ENCODE measurements around the gene RNF40.

DNA sequence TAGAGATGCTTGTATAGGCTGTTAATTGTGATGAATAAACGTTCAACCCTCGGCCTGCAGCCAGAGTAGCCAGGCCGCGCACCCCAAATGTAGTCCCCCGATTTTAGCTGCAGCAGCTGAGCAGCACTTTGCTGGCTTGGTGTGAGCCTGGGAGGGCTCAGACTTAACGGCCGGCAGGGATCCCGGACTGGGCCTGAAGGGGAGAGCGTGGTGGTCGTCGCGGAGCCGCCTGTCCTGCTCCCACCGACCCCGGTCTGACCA is 12.9 kb downstream of the RNF40 start:
- no peak for TF ChIP-seq EZH2 (IDR thresholded peaks at IDR 0.05; ENCODE audit: borderline replicate concordance, low read depth, low read length, severe bottlenecking)
- TF ChIP-seq, protein P1, sequence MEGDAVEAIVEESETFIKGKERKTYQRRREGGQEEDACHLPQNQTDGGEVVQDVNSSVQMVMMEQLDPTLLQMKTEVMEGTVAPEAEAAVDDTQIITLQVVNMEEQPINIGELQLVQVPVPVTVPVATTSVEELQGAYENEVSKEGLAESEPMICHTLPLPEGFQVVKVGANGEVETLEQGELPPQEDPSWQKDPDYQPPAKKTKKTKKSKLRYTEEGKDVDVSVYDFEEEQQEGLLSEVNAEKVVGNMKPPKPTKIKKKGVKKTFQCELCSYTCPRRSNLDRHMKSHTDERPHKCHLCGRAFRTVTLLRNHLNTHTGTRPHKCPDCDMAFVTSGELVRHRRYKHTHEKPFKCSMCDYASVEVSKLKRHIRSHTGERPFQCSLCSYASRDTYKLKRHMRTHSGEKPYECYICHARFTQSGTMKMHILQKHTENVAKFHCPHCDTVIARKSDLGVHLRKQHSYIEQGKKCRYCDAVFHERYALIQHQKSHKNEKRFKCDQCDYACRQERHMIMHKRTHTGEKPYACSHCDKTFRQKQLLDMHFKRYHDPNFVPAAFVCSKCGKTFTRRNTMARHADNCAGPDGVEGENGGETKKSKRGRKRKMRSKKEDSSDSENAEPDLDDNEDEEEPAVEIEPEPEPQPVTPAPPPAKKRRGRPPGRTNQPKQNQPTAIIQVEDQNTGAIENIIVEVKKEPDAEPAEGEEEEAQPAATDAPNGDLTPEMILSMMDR (IDR thresholded peaks at IDR 0.05; ENCODE audit: borderline replicate concordance, extremely low read depth, low read length, poor library complexity, severe bottlenecking): no peak
